Hematopoietic multipotent progenitor cell treated with erythropoietin and hydrocortisone succinate and interleukin-3 and kit ligand, for 8 days (in vitro differentiated cells): Measurements from ENCODE around the gene CES2.
A peak's percentile ranks its signal among the peaks of the same experiment; 100 is the strongest.
"Not testable (repeated sequence)": the region's sequence is repeated elsewhere in the genome, so short reads cannot be mapped to it uniquely, and the experiment has no call there.

Experiments
- DNase-seq: peaks from one replicate; pipeline ENCODE4 v3.0.0-alpha.2; 2015

Gene CES2

GRCh38 chr16:66936889-66937554, 1.7 kb downstream of the CES2 start:
- DNase-seq: peak; percentile 61

- no peak for DNase-seq
These were observed 2.5 kb downstream of the CES2 start for GRCh38 chr16:66937725-66938337.

GRCh38 chr16:66939366-66939765, 4.0 kb downstream of the CES2 start:
- no peak for DNase-seq

- DNase-seq: no peak
These were observed 4.9 kb downstream of the CES2 start for GRCh38 chr16:66940236-66940635.

- no peak for DNase-seq
These were observed 7.7 kb downstream of the CES2 start for GRCh38 chr16:66942981-66943380.

GRCh38 chr16:66943426-66944053, 8.2 kb downstream of the CES2 start:
- DNase-seq: no peak

GRCh38 chr16:66944054-66944441, 8.7 kb downstream of the CES2 start:
- no peak for DNase-seq

- DNase-seq: not testable (repeated sequence)
These were observed 9.7 kb downstream of the CES2 start for GRCh38 chr16:66944971-66945370.

GRCh38 chr16:66945939-66946338, 10.6 kb downstream of the CES2 start:
- no peak for DNase-seq

GRCh38 chr16:66946541-66946940, 11.2 kb downstream of the CES2 start:
- no peak for DNase-seq

GRCh38 chr16:66946974-66947301, 11.6 kb downstream of the CES2 start:
- no peak for DNase-seq

- peak; percentile 93 for DNase-seq
These were observed 12.2 kb downstream of the CES2 start for GRCh38 chr16:66947302-66948065.

- no peak for DNase-seq
These were observed 13.0 kb downstream of the CES2 start for GRCh38 chr16:66948134-66948836.

- DNase-seq: no peak
These were observed 13.5 kb downstream of the CES2 start for GRCh38 chr16:66948837-66949225.

GRCh38 chr16:66949472-66949871, 14.2 kb downstream of the CES2 start:
- no peak for DNase-seq

- DNase-seq: no peak
These were observed 15.1 kb downstream of the CES2 start for GRCh38 chr16:66950437-66950836.

GRCh38 chr16:66950971-66951790, 15.9 kb downstream of the CES2 start:
- DNase-seq: no peak

- no peak for DNase-seq
These were observed 17.3 kb downstream of the CES2 start for GRCh38 chr16:66952430-66953110.

GRCh38 chr16:66953462-66954096, 18.3 kb downstream of the CES2 start:
- DNase-seq: no peak

- DNase-seq: peak; percentile 86
These were observed 18.9 kb downstream of the CES2 start for GRCh38 chr16:66954097-66954659.
